HCT116 (cell line): Measurements from ENCODE around the gene FAM227A. TPM values are rescaled to one million over a fixed set of nuclear protein-coding genes. Genes with fewer than 3 reads are reported as not detected.
A peak's percentile ranks its signal among the peaks of the same experiment; 100 is the strongest.

Experiments
- ATAC-seq: fragments of 200-7000 bp; cut with Tn5 transposase; 2 replicates; pipeline ENCODE4 v1.9.1; 2020; ENCODE audit warnings: mild to moderate bottlenecking, moderate library complexity
- BruUV-seq: library from RNA; stranded (reverse); fragments of 400-500 nt; replicated peaks from 2 replicates; lab custom pipeline; 2021; lab: Mats Ljungman, UMichigan
- CTCF ChIA-PET: fragments of 300-600 bp; sonication (Branson Sonifier 250); formaldehyde crosslinking; loops from one replicate; lab custom pipeline; 2021; ENCODE audit warnings: antibody characterized with exemption; lab: Charles Lee
- POLR2A ChIA-PET: fragments of 300-600, 350-600 bp; sonication (Branson Sonifier 250); formaldehyde crosslinking; loops from one replicate; lab custom pipeline; 2021; ENCODE audit warnings: antibody characterized with exemption; lab: Charles Lee
- RAD21 ChIA-PET, 2 experiments: fragments of 300-600 bp; sonication (Branson Sonifier 250); formaldehyde crosslinking; loops; one replicate each; lab custom pipeline; 2023; ENCODE audit warnings: low total read pairs in 2 of 2; ENCODE audit not compliant: uncharacterized antibody in 2 of 2, unreplicated experiment in 2 of 2, low non-redundant PET in 1 of 2; lab: Charles Lee
- DNase-seq: peaks from one replicate; pipeline ENCODE4 v3.0.0-alpha.2; 2010; ENCODE audit warnings: low read depth, low spot score
- H2AFZ ChIP-seq: fragments of 200-600 bp; shearing (Covaris generic), sonication (generic); 2 replicates; pipeline ENCODE4 v1.6.1; 2017; ENCODE audit warnings: low read depth, mixed run types, mixed read lengths, antibody characterized with exemption, low read length; ENCODE audit not compliant: poor library complexity, severe bottlenecking
- H3K27ac ChIP-seq: 2 replicates; pipeline ENCODE4 v1.5.1; 2012; ENCODE audit warnings: low read depth, low read length
- H3K27me3 ChIP-seq: fragments of 200-600 bp; sonication (generic); 2 replicates; pipeline ENCODE4 v1.6.1; 2016; ENCODE audit warnings: mixed run types, low read length, mixed read lengths; ENCODE audit not compliant: insufficient read depth
- H3K36me3 ChIP-seq, 2 experiments: fragments of 200-500 bp in 1 of 2; fragments of 200-600 bp in 1 of 2; sonication (Bioruptor generic) in 1 of 2; sonication (generic) in 1 of 2; 2 replicates each; pipeline versions ENCODE4 v1.5.1 to v1.6.1; 2014 to 2016; ENCODE audit warnings: low read length in 2 of 2, inconsistent platforms in 1 of 2, mixed read lengths in 1 of 2, mixed run types in 1 of 2; ENCODE audit not compliant: insufficient read depth in 2 of 2, control insufficient read depth in 1 of 2
- H3K4me1 ChIP-seq, 2 experiments: fragments of 200-600 bp in 1 of 2; sonication (generic) in 1 of 2; 2 replicates each; pipeline versions ENCODE4 v1.5.1 to v1.6.1; 2012 to 2017; ENCODE audit warnings: low read length in 2 of 2, inconsistent platforms in 1 of 2, mild to moderate bottlenecking in 1 of 2, mixed read lengths in 1 of 2, mixed run types in 1 of 2, moderate library complexity in 1 of 2; ENCODE audit not compliant: insufficient read depth in 2 of 2, control insufficient read depth in 1 of 2
- H3K4me2 ChIP-seq: fragments of 200-600 bp; sonication (generic); 2 replicates; pipeline ENCODE4 v1.6.1; 2017; ENCODE audit warnings: mixed run types, low read length, mixed read lengths
- H3K4me3 ChIP-seq, 2 experiments: fragments of 200-600 bp in 1 of 2; sonication (generic) in 1 of 2; replicated peaks in 1 of 2; 2 replicates each; pipeline ENCODE4 v1.5.1; 2011 to 2016; ENCODE audit warnings: low read length in 2 of 2, control low read depth in 1 of 2, low read depth in 1 of 2, mild to moderate bottlenecking in 1 of 2, mixed read lengths in 1 of 2, mixed run types in 1 of 2
- H3K79me2 ChIP-seq: fragments of 200-600 bp; sonication (generic); 2 replicates; pipeline ENCODE4 v1.6.1; 2017; ENCODE audit warnings: mild to moderate bottlenecking, mixed run types, low read length, moderate library complexity, mixed read lengths; ENCODE audit not compliant: insufficient read depth
- H3K9ac ChIP-seq: fragments of 200-600 bp; sonication (generic); 2 replicates; pipeline ENCODE4 v1.6.1; 2016; ENCODE audit warnings: low read length, mixed read lengths
- H3K9me2 ChIP-seq: fragments of 200-600 bp; sonication (generic), shearing (Covaris generic); 2 replicates; pipeline ENCODE4 v1.6.1; 2017; ENCODE audit warnings: mixed run types, mild to moderate bottlenecking, moderate library complexity; ENCODE audit not compliant: insufficient read depth
- H3K9me3 ChIP-seq, 2 experiments: fragments of 200-500 bp in 1 of 2; fragments of 200-600 bp in 1 of 2; sonication (Bioruptor generic) in 1 of 2; sonication (generic) in 1 of 2; 2 replicates each; pipeline ENCODE4 v1.6.1; 2014 to 2017; ENCODE audit warnings: low read length in 2 of 2, mixed read lengths in 2 of 2, inconsistent platforms in 1 of 2, low read depth in 1 of 2, mild to moderate bottlenecking in 1 of 2, mixed run types in 1 of 2, moderate library complexity in 1 of 2; ENCODE audit not compliant: control insufficient read depth in 1 of 2, insufficient read depth in 1 of 2
- H4K20me1 ChIP-seq: fragments of 200-600 bp; sonication (generic), shearing (Covaris generic); 2 replicates; pipeline ENCODE4 v1.6.1; 2017; ENCODE audit warnings: mixed run types, mild to moderate bottlenecking, moderate library complexity; ENCODE audit not compliant: insufficient read depth
- CBX3 ChIP-seq: IDR thresholded peaks from 2 replicates; pipeline ENCODE4 v1.6.1; 2012; ENCODE audit warnings: low read depth
- CEBPB ChIP-seq: IDR thresholded peaks from 2 replicates; pipeline ENCODE4 v1.6.1; 2012; ENCODE audit warnings: low read depth
- ELF1 ChIP-seq: IDR thresholded peaks from 2 replicates; pipeline ENCODE4 v1.6.1; 2012; ENCODE audit warnings: low read depth, borderline replicate concordance
- FOSL1 ChIP-seq: IDR thresholded peaks from 2 replicates; pipeline ENCODE4 v1.6.1; 2012; ENCODE audit warnings: low read depth
- POLR2AphosphoS5 ChIP-seq: IDR thresholded peaks from 2 replicates; pipeline ENCODE4 v1.6.1; 2011; ENCODE audit warnings: mild to moderate bottlenecking, low read depth, low read length, moderate library complexity
- SP1 ChIP-seq: IDR thresholded peaks from 2 replicates; pipeline ENCODE4 v1.6.1; 2012; ENCODE audit warnings: low read depth
- SRF ChIP-seq: IDR thresholded peaks from 2 replicates; pipeline ENCODE4 v1.6.1; 2012; ENCODE audit warnings: low read depth
- intact Hi-C: fragments of 100-400 bp; cut with micrococcal nuclease; formaldehyde crosslinking; loops from 2 replicates; pipeline ENCODE4 v1.10.0; 2022
- total RNA-seq: library from RNA; stranded (reverse); gene quantifications from one replicate; pipeline ENCODE4 v1.2.1, GENCODE V29; 2021; ENCODE audit not compliant: unreplicated experiment
- TF ChIP-seq, protein P1 (sequence below): IDR thresholded peaks from 2 replicates; pipeline ENCODE4 v1.6.1; 2012
- TF ChIP-seq, protein P2 (sequence below): IDR thresholded peaks from 2 replicates; pipeline ENCODE4 v1.6.1; 2012; ENCODE audit warnings: low read depth
- TF ChIP-seq, protein P3 (sequence below): IDR thresholded peaks from 2 replicates; pipeline ENCODE4 v1.6.1; 2011; ENCODE audit warnings: mild to moderate bottlenecking, low read length, moderate library complexity; ENCODE audit not compliant: insufficient replicate concordance; ENCODE audit errors: extremely low read depth

The FAM227A gene
- total RNA-seq, 1 experiment from 2014 or later = 3.9 TPM

DNA sequence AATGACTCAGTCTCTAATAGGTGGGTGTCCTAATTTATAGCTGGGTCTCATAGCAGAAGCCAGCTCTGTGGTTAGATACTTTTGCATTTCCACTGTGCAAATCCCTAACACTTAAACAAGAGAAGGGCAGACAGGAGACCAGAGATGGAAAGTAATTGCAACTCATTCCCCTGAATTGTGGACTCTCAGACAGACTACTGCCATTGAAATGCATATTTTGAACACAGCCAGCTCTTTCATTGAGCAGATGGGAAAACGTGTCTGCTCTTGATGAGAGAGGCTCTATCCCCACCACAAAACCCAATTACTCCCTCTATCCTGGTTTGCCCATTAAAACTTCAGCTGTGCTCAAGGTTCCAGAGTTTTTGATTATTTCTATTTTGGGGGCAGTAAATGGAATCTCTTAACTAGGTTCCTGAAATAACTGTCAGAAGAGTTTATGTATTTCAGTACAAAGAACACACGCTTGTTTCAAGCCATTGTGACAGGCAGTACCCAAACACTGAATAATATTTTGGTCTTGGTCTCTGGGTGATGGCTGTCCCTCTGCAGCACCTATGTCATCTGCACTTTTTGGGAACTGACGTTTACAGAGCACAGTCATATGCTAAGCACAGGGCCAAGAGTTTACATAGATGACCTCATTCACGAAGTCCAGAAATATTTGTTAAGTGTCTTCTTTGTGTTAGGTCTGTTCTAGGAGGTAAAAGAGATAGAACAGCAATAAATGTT lies 41.7 kb downstream of the FAM227A start:
- ChIA-PET CTCF (no interaction called here), RAD21 (no interaction called here), POLR2A (no interaction called here)
- Histone ChIP-seq H3K27ac (no peak overlapping the region), H3K9me2 (no peaks in the 10 kb centered on the region), H3K4me3 (no peak overlapping the region), H3K4me2 (peak overlapping the region; percentile 13; the same call in 1 of the 2 replicates), H3K79me2 (no peaks in the 10 kb centered on the region), H3K4me1 (peaks cover 0 to 18% of the 10 kb centered on the region in 2 experiments; a peak in 3 of 4 replicates), H3K9me3 (peaks cover 3 to 6% of the 10 kb centered on the region in 2 experiments; a peak in 1 of 4 replicates), H3K36me3 (peaks cover 0 to 2% of the 10 kb centered on the region in 2 experiments; a peak in 1 of 4 replicates), H3K27me3 (no peaks in the 10 kb centered on the region), H4K20me1 (no peaks in the 10 kb centered on the region), H2AFZ (no peak overlapping the region), H3K9ac (no peak overlapping the region)
- DNase-seq = no peak
- no peak for ATAC-seq
- BruUV-seq = no TSS peak
- intact Hi-C loops = no loop called here
- TF ChIP-seq POLR2AphosphoS5 (no peak), SRF (no peak), SP1 (no peak), CBX3 (no peak), CEBPB (no peak), FOSL1 (no peak), ELF1 (no peak)
- TF ChIP-seq, protein P1, sequence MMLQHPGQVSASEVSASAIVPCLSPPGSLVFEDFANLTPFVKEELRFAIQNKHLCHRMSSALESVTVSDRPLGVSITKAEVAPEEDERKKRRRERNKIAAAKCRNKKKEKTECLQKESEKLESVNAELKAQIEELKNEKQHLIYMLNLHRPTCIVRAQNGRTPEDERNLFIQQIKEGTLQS = no peak
- TF ChIP-seq, protein P2, sequence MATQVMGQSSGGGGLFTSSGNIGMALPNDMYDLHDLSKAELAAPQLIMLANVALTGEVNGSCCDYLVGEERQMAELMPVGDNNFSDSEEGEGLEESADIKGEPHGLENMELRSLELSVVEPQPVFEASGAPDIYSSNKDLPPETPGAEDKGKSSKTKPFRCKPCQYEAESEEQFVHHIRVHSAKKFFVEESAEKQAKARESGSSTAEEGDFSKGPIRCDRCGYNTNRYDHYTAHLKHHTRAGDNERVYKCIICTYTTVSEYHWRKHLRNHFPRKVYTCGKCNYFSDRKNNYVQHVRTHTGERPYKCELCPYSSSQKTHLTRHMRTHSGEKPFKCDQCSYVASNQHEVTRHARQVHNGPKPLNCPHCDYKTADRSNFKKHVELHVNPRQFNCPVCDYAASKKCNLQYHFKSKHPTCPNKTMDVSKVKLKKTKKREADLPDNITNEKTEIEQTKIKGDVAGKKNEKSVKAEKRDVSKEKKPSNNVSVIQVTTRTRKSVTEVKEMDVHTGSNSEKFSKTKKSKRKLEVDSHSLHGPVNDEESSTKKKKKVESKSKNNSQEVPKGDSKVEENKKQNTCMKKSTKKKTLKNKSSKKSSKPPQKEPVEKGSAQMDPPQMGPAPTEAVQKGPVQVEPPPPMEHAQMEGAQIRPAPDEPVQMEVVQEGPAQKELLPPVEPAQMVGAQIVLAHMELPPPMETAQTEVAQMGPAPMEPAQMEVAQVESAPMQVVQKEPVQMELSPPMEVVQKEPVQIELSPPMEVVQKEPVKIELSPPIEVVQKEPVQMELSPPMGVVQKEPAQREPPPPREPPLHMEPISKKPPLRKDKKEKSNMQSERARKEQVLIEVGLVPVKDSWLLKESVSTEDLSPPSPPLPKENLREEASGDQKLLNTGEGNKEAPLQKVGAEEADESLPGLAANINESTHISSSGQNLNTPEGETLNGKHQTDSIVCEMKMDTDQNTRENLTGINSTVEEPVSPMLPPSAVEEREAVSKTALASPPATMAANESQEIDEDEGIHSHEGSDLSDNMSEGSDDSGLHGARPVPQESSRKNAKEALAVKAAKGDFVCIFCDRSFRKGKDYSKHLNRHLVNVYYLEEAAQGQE = no peak
- TF ChIP-seq, protein P3, sequence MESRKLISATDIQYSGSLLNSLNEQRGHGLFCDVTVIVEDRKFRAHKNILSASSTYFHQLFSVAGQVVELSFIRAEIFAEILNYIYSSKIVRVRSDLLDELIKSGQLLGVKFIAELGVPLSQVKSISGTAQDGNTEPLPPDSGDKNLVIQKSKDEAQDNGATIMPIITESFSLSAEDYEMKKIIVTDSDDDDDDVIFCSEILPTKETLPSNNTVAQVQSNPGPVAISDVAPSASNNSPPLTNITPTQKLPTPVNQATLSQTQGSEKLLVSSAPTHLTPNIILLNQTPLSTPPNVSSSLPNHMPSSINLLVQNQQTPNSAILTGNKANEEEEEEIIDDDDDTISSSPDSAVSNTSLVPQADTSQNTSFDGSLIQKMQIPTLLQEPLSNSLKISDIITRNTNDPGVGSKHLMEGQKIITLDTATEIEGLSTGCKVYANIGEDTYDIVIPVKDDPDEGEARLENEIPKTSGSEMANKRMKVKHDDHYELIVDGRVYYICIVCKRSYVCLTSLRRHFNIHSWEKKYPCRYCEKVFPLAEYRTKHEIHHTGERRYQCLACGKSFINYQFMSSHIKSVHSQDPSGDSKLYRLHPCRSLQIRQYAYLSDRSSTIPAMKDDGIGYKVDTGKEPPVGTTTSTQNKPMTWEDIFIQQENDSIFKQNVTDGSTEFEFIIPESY = no peak
